K562 (cell line): ENCODE results near the gene SF3B3. TPM values are rescaled to one million over a fixed set of nuclear protein-coding genes. Genes with fewer than 3 reads are reported as not detected.
A peak's percentile ranks its signal among the peaks of the same experiment; 100 is the strongest.

Experiments used
- ATAC-seq: fragments of 200-7000 bp; cut with Tn5 transposase; 3 replicates; pipeline ENCODE4 v1.9.1; 2020; ENCODE audit warnings: moderate library complexity
- BruUV-seq: library from RNA; stranded (reverse); fragments of 400-500 nt; replicated peaks from 2 replicates; lab custom pipeline; 2021; lab: Mats Ljungman, UMichigan
- CTCF ChIA-PET: fragments of 300-600 bp; formaldehyde crosslinking; extraction: SDS; loops from one replicate; lab custom pipeline; 2021; ENCODE audit warnings: low intra/inter-chr PET ratio; lab: Yijun Ruan, JAX
- POLR2A ChIA-PET: fragments of 300-600, 350-650 bp; sonication (Branson Sonifier 250); formaldehyde crosslinking; extraction: SDS; loops from one replicate; lab custom pipeline; 2021; ENCODE audit warnings: antibody characterized with exemption, inconsistent platforms; lab: Yijun Ruan, JAX
- DNase-seq, 4 experiments: peaks; one replicate each; pipeline versions ENCODE4 v3.0.0 to v3.0.0-alpha.2; 2011 to 2018; ENCODE audit warnings: low spot score in 3 of 4, mixed read lengths in 3 of 4; ENCODE audit errors: extremely low read depth in 1 of 4
- FAIRE-seq: peaks from 2 replicates; lab custom pipeline; 2011; peaks lifted over from hg19 to GRCh38; lab: Jason Lieb, UNC
- H2AFZ ChIP-seq: 2 replicates; pipeline ENCODE4 v1.6.0; 2011; ENCODE audit warnings: low read depth, low read length, control low read depth, inconsistent platforms
- H3K27ac ChIP-seq: fragments of 200-600 bp; 3 replicates; pipeline ENCODE4 v1.8.0; 2011; ENCODE audit warnings: low read depth, mild to moderate bottlenecking, control low read depth, inconsistent platforms, low read length, moderate library complexity, mixed read lengths; ENCODE audit errors: extremely low read depth
- H3K27me3 ChIP-seq, 2 experiments: fragments of 300-600 bp in 1 of 2; 2 replicates in 1 of 2; 3 replicates in 1 of 2; pipeline versions ENCODE4 v1.6.0 to v1.8.0; 2011; ENCODE audit warnings: inconsistent platforms in 2 of 2, low read length in 2 of 2, mild to moderate bottlenecking in 1 of 2, mixed read lengths in 1 of 2, moderate library complexity in 1 of 2; ENCODE audit not compliant: control insufficient read depth in 2 of 2, insufficient read depth in 2 of 2
- H3K36me3 ChIP-seq: fragments of 300-600 bp; 3 replicates; pipeline ENCODE4 v1.8.0; 2011; ENCODE audit warnings: mild to moderate bottlenecking, low read length, inconsistent platforms; ENCODE audit not compliant: control insufficient read depth, insufficient read depth
- H3K4me1 ChIP-seq, 2 experiments: fragments of 200-600 bp in 1 of 2; replicated peaks in 1 of 2; 2 replicates in 1 of 2; 3 replicates in 1 of 2; pipeline versions ENCODE4 v1.5.1 to v1.8.0; 2011; ENCODE audit warnings: inconsistent platforms in 2 of 2, low read length in 2 of 2, mild to moderate bottlenecking in 1 of 2, mixed read lengths in 1 of 2, moderate library complexity in 1 of 2; ENCODE audit not compliant: control insufficient read depth in 2 of 2, insufficient read depth in 2 of 2
- H3K4me2 ChIP-seq: 2 replicates; pipeline ENCODE4 v1.6.1; 2011; ENCODE audit warnings: low read length, control low read depth, inconsistent platforms, mixed read lengths; ENCODE audit not compliant: insufficient read depth
- H3K4me3 ChIP-seq: fragments of 200-600 bp; sonication (generic), shearing (Covaris generic); 2 replicates; pipeline ENCODE4 v1.5.1; 2016; ENCODE audit warnings: control low read depth, inconsistent platforms
- H3K79me2 ChIP-seq: fragments of 200-600 bp; 3 replicates; pipeline ENCODE4 v1.8.0; 2011; ENCODE audit warnings: low read length, inconsistent platforms; ENCODE audit not compliant: control insufficient read depth, insufficient read depth
- H3K9ac ChIP-seq, 2 experiments: 2 replicates each; pipeline versions ENCODE4 v1.6.0 to v1.6.1; 2011; ENCODE audit warnings: low read depth in 2 of 2, low read length in 2 of 2, control low read depth in 1 of 2, inconsistent platforms in 1 of 2, mild to moderate bottlenecking in 1 of 2, mixed read lengths in 1 of 2; ENCODE audit not compliant: insufficient read depth in 1 of 2
- H3K9me1 ChIP-seq: one replicate; pipeline ENCODE4 v1.6.0; 2011; ENCODE audit warnings: inconsistent platforms, mild to moderate bottlenecking, low read length, moderate library complexity; ENCODE audit not compliant: control insufficient read depth, insufficient read depth
- H3K9me3 ChIP-seq: replicated peaks from 2 replicates; pipeline ENCODE4 v1.5.1; 2011; ENCODE audit warnings: low read depth, low read length, inconsistent platforms; ENCODE audit not compliant: control insufficient read depth, insufficient read depth
- H4K20me1 ChIP-seq: replicated peaks from 2 replicates; pipeline ENCODE4 v1.6.1; 2011; ENCODE audit warnings: low read length, inconsistent platforms, mixed read lengths; ENCODE audit not compliant: control insufficient read depth, insufficient read depth
- POLR2B ChIP-seq: fragments of 450-650 bp; IDR thresholded peaks from 2 replicates; pipeline ENCODE4 v1.6.1; 2018; ENCODE audit warnings: low read depth; ENCODE audit not compliant: partially characterized antibody
- RAD51 ChIP-seq: fragments of 450-650 bp; IDR thresholded peaks from 2 replicates; pipeline ENCODE4 v1.7.1; 2016; ENCODE audit warnings: low read depth, mild to moderate bottlenecking, borderline replicate concordance
- ZNF175 ChIP-seq: fragments of 200-800 bp; sonication (Bioruptor generic); IDR thresholded peaks from 2 replicates; pipeline ENCODE4 v1.6.1; 2016; ENCODE audit warnings: low read depth, mild to moderate bottlenecking, missing genetic modification characterization, missing compliant biosample characterization
- ZNF584 ChIP-seq: fragments of 200-800 bp; sonication (Bioruptor generic); IDR thresholded peaks from 2 replicates; pipeline ENCODE4 v1.6.1; 2016; ENCODE audit warnings: low read depth, mild to moderate bottlenecking, missing genetic modification characterization, missing compliant biosample characterization
- ZNF589 ChIP-seq: fragments of 200-800 bp; sonication (Bioruptor generic); IDR thresholded peaks from 2 replicates; pipeline ENCODE4 v1.6.1; 2016; ENCODE audit warnings: low read depth, missing genetic modification characterization, missing compliant biosample characterization
- WGBS: fragments of 100-300 bp; shearing (Covaris generic); methylation state at CpG from one replicate; pipeline ENCODE4 v1.1.6; 2016; ENCODE audit warnings: low coverage, mixed read lengths; ENCODE audit not compliant: insufficient coverage; ENCODE audit errors: missing lambda C conversion rate; 5-methylcytosine and 5-hydroxymethylcytosine counted together
- in situ Hi-C: fragments of 300-500 bp; cut with MboI; formaldehyde crosslinking; loops from 4 replicates; pipeline ENCODE4 v1.15.0; 2018; ENCODE audit warnings: inconsistent platforms, mixed read lengths
- intact Hi-C: fragments of 100-400 bp; cut with micrococcal nuclease; formaldehyde crosslinking; loops from 2 replicates; pipeline ENCODE4 v1.14.2; 2022
- polyA plus RNA-seq, 8 experiments: library from polyadenylated mRNA; depleted of rRNA in 4 of 8; stranded (reverse) in 5 of 8; unstranded in 3 of 8; fragments of >200 nt; fragmentation: Nextera tagmentation in 2 of 8; fragmentation: Illumina TruSeq in 1 of 8; extraction: Ambion mirVana in 2 of 8; extraction: Trizol in 1 of 8; gene quantifications; 2 replicates each; pipeline versions ENCODE4 v1.2.1 to v1.2.3, GENCODE V29; 2011 to 2014; ENCODE audit warnings: inconsistent platforms in 1 of 8, missing spikeins in 1 of 8
- total RNA-seq, 7 experiments: library from RNA; depleted of rRNA in 6 of 7; stranded (reverse); fragments of >200 nt in 6 of 7; fragmentation: Illumina TruSeq in 2 of 7; extraction: Trizol in 2 of 7; gene quantifications; 2 replicates each; pipeline versions ENCODE4 v1.2.1 to v1.2.3, GENCODE V29; 2011 to 2021; ENCODE audit warnings: low replicate concordance in 1 of 7
- TF ChIP-seq, protein P1 (sequence below): fragments of 200-600 bp; sonication (generic); IDR thresholded peaks from one replicate; pipeline ENCODE4 v1.6.1; 2012; ENCODE audit warnings: mild to moderate bottlenecking, low read depth, low read length, inconsistent platforms
- TF ChIP-seq, protein P2 (sequence below): fragments of 250-450 bp; sonication (Bioruptor Pico); IDR thresholded peaks from 2 replicates; pipeline ENCODE4 v1.8.0; 2022; ENCODE audit warnings: moderate library complexity, mild to moderate bottlenecking, inconsistent platforms

SF3B3 gene
- total and polyA plus RNA-seq, 9 of the 15 experiments (the other 6 are each of a cell fraction or from before 2014, with no cell fraction given) = 98.9 to 546 (median 221) TPM

DNA sequence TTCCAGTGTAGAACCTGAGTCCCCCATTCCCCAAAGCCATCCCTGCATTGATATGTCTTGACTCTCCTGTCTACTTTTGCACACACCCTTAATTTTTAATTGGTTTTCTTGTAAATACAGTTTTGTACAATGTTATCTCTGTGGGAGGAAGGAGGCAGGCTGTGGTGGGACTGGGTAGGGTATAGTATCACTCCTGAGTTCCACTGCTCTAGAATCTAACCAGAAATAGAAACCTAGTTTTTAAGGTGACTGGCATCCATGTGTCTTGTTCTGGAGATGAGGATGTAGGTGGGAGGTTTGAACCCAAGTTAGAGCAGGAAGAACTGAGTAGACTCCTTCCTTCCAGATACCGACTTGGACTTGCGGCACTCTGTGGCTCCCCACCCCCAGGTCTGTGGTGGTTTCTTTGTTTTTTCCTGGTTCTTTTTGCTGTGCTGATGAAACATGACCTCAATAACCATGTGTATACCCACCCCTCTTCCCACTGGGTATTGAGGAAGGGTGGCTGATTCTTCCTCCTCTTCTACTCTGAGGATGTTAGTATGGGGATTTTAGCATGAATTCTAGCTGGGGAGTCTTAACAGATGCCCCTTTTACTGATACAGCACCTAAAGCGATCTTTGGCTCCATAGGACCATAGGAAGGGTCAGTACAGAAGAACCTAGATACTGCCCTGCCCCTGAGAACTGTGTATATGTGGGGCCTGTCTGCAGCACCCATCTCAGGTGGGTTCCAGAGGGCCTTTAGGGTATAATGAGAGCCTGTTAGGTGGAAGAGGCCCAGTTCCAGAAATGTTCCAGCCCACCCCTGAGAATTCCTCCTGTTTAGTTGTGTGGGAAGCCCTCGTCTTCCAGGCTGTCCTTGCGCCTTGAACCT, 48.7 kb downstream of the SF3B3 start:
- CTCF ChIA-PET = no interaction called here
- no peak for ATAC-seq
- Histone ChIP-seq H3K27ac (no peak overlapping the region; the same call in 2 of the 3 replicates), H3K9me1 (no peaks in the 10 kb centered on the region), H3K4me3 (no peak overlapping the region), H3K27me3 (no peaks in the 10 kb centered on the region), H3K9ac (no peak overlapping the region), H3K36me3 (peaks cover 75% of the 10 kb centered on the region), H3K4me1 (no peaks in the 10 kb centered on the region; a peak in 2 of 5 replicates), H4K20me1 (peaks cover 22% of the 10 kb centered on the region), H2AFZ (no peak overlapping the region), H3K4me2 (no peak overlapping the region), H3K79me2 (no peaks in the 10 kb centered on the region), H3K9me3 (no peaks in the 10 kb centered on the region)
- no peak for DNase-seq
- no TSS peak for BruUV-seq
- WGBS = 92% methylated on average over 5 of the region's 5 CpGs
- in situ Hi-C loops (no loop called here), intact Hi-C loops (loop anchor here (5.0 kb wide), 1 partner anchor 35 kb away; no protein-coding TSS in a partner anchor)
- POLR2A ChIA-PET = interaction anchor here (0.7 to 1.7 kb wide), 7 partner anchors 9 to 226 kb away, joined by 3 to 7 read pairs (median 4); partner anchors contain the start of gene DDX19A
- no peak for FAIRE-seq
- TF ChIP-seq POLR2B (peak; percentile 16), RAD51 (no peak), ZNF589 (CRISPR knock-in tag) (peak; percentile 46; the same call in 1 of the 2 replicates), ZNF584 (CRISPR knock-in tag) (peak; percentile 88), ZNF175 (CRISPR knock-in tag) (peak; percentile 53; the same call in 1 of the 2 replicates)
- TF ChIP-seq, protein P1, sequence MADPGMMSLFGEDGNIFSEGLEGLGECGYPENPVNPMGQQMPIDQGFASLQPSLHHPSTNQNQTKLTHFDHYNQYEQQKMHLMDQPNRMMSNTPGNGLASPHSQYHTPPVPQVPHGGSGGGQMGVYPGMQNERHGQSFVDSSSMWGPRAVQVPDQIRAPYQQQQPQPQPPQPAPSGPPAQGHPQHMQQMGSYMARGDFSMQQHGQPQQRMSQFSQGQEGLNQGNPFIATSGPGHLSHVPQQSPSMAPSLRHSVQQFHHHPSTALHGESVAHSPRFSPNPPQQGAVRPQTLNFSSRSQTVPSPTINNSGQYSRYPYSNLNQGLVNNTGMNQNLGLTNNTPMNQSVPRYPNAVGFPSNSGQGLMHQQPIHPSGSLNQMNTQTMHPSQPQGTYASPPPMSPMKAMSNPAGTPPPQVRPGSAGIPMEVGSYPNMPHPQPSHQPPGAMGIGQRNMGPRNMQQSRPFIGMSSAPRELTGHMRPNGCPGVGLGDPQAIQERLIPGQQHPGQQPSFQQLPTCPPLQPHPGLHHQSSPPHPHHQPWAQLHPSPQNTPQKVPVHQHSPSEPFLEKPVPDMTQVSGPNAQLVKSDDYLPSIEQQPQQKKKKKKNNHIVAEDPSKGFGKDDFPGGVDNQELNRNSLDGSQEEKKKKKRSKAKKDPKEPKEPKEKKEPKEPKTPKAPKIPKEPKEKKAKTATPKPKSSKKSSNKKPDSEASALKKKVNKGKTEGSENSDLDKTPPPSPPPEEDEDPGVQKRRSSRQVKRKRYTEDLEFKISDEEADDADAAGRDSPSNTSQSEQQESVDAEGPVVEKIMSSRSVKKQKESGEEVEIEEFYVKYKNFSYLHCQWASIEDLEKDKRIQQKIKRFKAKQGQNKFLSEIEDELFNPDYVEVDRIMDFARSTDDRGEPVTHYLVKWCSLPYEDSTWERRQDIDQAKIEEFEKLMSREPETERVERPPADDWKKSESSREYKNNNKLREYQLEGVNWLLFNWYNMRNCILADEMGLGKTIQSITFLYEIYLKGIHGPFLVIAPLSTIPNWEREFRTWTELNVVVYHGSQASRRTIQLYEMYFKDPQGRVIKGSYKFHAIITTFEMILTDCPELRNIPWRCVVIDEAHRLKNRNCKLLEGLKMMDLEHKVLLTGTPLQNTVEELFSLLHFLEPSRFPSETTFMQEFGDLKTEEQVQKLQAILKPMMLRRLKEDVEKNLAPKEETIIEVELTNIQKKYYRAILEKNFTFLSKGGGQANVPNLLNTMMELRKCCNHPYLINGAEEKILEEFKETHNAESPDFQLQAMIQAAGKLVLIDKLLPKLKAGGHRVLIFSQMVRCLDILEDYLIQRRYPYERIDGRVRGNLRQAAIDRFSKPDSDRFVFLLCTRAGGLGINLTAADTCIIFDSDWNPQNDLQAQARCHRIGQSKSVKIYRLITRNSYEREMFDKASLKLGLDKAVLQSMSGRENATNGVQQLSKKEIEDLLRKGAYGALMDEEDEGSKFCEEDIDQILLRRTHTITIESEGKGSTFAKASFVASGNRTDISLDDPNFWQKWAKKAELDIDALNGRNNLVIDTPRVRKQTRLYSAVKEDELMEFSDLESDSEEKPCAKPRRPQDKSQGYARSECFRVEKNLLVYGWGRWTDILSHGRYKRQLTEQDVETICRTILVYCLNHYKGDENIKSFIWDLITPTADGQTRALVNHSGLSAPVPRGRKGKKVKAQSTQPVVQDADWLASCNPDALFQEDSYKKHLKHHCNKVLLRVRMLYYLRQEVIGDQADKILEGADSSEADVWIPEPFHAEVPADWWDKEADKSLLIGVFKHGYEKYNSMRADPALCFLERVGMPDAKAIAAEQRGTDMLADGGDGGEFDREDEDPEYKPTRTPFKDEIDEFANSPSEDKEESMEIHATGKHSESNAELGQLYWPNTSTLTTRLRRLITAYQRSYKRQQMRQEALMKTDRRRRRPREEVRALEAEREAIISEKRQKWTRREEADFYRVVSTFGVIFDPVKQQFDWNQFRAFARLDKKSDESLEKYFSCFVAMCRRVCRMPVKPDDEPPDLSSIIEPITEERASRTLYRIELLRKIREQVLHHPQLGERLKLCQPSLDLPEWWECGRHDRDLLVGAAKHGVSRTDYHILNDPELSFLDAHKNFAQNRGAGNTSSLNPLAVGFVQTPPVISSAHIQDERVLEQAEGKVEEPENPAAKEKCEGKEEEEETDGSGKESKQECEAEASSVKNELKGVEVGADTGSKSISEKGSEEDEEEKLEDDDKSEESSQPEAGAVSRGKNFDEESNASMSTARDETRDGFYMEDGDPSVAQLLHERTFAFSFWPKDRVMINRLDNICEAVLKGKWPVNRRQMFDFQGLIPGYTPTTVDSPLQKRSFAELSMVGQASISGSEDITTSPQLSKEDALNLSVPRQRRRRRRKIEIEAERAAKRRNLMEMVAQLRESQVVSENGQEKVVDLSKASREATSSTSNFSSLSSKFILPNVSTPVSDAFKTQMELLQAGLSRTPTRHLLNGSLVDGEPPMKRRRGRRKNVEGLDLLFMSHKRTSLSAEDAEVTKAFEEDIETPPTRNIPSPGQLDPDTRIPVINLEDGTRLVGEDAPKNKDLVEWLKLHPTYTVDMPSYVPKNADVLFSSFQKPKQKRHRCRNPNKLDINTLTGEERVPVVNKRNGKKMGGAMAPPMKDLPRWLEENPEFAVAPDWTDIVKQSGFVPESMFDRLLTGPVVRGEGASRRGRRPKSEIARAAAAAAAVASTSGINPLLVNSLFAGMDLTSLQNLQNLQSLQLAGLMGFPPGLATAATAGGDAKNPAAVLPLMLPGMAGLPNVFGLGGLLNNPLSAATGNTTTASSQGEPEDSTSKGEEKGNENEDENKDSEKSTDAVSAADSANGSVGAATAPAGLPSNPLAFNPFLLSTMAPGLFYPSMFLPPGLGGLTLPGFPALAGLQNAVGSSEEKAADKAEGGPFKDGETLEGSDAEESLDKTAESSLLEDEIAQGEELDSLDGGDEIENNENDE = no peak
- TF ChIP-seq, protein P2, sequence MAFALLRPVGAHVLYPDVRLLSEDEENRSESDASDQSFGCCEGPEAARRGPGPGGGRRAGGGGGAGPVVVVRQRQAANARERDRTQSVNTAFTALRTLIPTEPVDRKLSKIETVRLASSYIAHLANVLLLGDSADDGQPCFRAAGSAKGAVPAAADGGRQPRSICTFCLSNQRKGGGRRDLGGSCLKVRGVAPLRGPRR = no peak
